GM12878 (cell line): Measurements from ENCODE around the gene MXD4. TPM values are rescaled to one million over a fixed set of nuclear protein-coding genes. Genes with fewer than 3 reads are reported as not detected.

ENCODE experiments used
- ASH2L ChIP-seq: fragments of 300-600, 200-600 bp; sonication (generic); IDR thresholded peaks from 2 replicates; pipeline ENCODE4 v1.6.1; 2017; ENCODE audit warnings: low read depth, mild to moderate bottlenecking, borderline replicate concordance
- FOS ChIP-seq: IDR thresholded peaks from 3 replicates; pipeline ENCODE4 v1.6.1; 2011; ENCODE audit warnings: borderline replicate concordance; ENCODE audit not compliant: insufficient read length; ENCODE audit errors: extremely low read depth
- MXI1 ChIP-seq: fragments of 150-350 bp; IDR thresholded peaks from 2 replicates; pipeline ENCODE4 v1.6.1; 2011; ENCODE audit warnings: low read depth, mild to moderate bottlenecking, inconsistent platforms, low read length, improper control_type of control experiment
- NFYA ChIP-seq: IDR thresholded peaks from 2 replicates; pipeline ENCODE4 v1.6.1; 2011; ENCODE audit warnings: low read depth, mild to moderate bottlenecking, low read length, improper control_type of control experiment, borderline replicate concordance
- POLR2A ChIP-seq: IDR thresholded peaks from 2 replicates; pipeline ENCODE4 v1.6.1; 2011; ENCODE audit warnings: low read depth, mild to moderate bottlenecking, low read length
- POU2F2 ChIP-seq: IDR thresholded peaks from 3 replicates; pipeline ENCODE4 v1.6.1; 2011; ENCODE audit warnings: low read depth, mild to moderate bottlenecking, low read length, borderline replicate concordance
- RBBP5 ChIP-seq: fragments of 200-600 bp; sonication (generic); conservative IDR thresholded peaks from 2 replicates; pipeline ENCODE4 v1.6.1; 2016
- RFX5 ChIP-seq: IDR thresholded peaks from 2 replicates; pipeline ENCODE4 v1.6.1; 2011; ENCODE audit warnings: low read depth, low read length, improper control_type of control experiment
- RUNX3 ChIP-seq: IDR thresholded peaks from 2 replicates; pipeline ENCODE4 v1.6.1; 2012; ENCODE audit warnings: low read length, inconsistent platforms
- SIN3A ChIP-seq: IDR thresholded peaks from 2 replicates; pipeline ENCODE4 v1.6.1; 2012; ENCODE audit warnings: low read depth, low read length, improper control_type of control experiment
- SMAD1 ChIP-seq: fragments of 450-650 bp; IDR thresholded peaks from 2 replicates; pipeline ENCODE4 v1.6.1; 2018; ENCODE audit warnings: mild to moderate bottlenecking, low read depth; ENCODE audit not compliant: partially characterized antibody
- SMARCA5 ChIP-seq: fragments of 450-650 bp; IDR thresholded peaks from 2 replicates; pipeline ENCODE4 v1.6.1; 2017; ENCODE audit warnings: mild to moderate bottlenecking
- SMC3 ChIP-seq: IDR thresholded peaks from 2 replicates; pipeline ENCODE4 v1.6.1; 2011; ENCODE audit warnings: low read length, improper control_type of control experiment, borderline replicate concordance
- SUPT20H ChIP-seq: IDR thresholded peaks from 2 replicates; pipeline ENCODE4 v1.6.1; 2011; ENCODE audit warnings: low read depth, mild to moderate bottlenecking, low read length, moderate library complexity, borderline replicate concordance; ENCODE audit not compliant: control insufficient read depth
- TCF3 ChIP-seq: IDR thresholded peaks from 2 replicates; pipeline ENCODE4 v1.6.1; 2012; ENCODE audit warnings: low read depth, mild to moderate bottlenecking, low read length, borderline replicate concordance; ENCODE audit not compliant: insufficient read depth
- polyA plus RNA-seq, 11 experiments: library from polyadenylated mRNA; depleted of rRNA in 4 of 11; unstranded in 6 of 11; stranded (reverse) in 5 of 11; fragments of >200 nt; fragmentation: Nextera tagmentation in 4 of 11; fragmentation: Illumina TruSeq in 1 of 11; extraction: Ambion mirVana in 4 of 11; extraction: Trizol in 1 of 11; gene quantifications; 1 replicate in 1 of 11; 2 replicates in 10 of 11; pipeline versions ENCODE4 v1.2.1 to v1.2.3, GENCODE V29; 2011 to 2016; ENCODE audit warnings: inconsistent platforms in 2 of 11, missing spikeins in 2 of 11, low read depth in 1 of 11
- total RNA-seq, 4 experiments: library from RNA; depleted of rRNA in 3 of 4; stranded (reverse); fragments of >200 nt in 3 of 4; fragmentation: Illumina TruSeq in 1 of 4; extraction: Trizol in 1 of 4; gene quantifications; 2 replicates each; pipeline versions ENCODE4 v1.2.1 to v1.2.3, GENCODE V29; 2013 to 2021
- TF ChIP-seq, protein P1 (sequence below): fragments of 450-650 bp; IDR thresholded peaks from 2 replicates; pipeline ENCODE4 v1.6.1; 2017; ENCODE audit warnings: mild to moderate bottlenecking, moderate library complexity
- TF ChIP-seq, protein P2 (sequence below): fragments of 450-650 bp; IDR thresholded peaks from 2 replicates; pipeline ENCODE4 v1.6.1; 2016; ENCODE audit warnings: mild to moderate bottlenecking, moderate library complexity, borderline replicate concordance
- TF ChIP-seq, protein P3 (sequence below): fragments of 450-650 bp; IDR thresholded peaks from 2 replicates; pipeline ENCODE4 v1.6.1; 2016; ENCODE audit warnings: mild to moderate bottlenecking

MXD4 gene
- total and polyA plus RNA-seq, 10 of the 15 experiments (the other 5 are each of a cell fraction or from before 2014, with no cell fraction given) = 0.21 to 25.6 (median 5.2) TPM

DNA sequence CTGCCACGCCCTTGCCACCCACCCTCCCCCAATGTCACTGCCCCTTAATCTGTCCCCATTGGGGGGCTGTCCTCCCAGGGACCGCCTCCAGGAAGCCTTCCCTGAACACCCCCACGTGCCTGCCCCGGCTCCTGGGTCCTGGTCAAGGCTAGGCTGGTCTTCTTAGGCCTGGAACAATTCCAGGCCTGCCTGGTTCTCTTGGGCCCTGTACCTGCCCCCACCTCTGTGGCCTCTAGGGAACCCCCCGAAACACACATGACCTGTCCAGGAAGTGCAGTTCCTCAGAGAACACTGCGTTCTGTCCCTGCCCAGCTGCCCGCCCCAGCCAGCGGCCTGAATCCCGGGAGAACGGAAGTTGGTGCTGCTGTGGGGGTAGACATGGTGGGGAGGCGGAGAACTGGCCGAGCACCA lies 5.1 kb downstream of the MXD4 start (continued):
- TF ChIP-seq, protein P1, sequence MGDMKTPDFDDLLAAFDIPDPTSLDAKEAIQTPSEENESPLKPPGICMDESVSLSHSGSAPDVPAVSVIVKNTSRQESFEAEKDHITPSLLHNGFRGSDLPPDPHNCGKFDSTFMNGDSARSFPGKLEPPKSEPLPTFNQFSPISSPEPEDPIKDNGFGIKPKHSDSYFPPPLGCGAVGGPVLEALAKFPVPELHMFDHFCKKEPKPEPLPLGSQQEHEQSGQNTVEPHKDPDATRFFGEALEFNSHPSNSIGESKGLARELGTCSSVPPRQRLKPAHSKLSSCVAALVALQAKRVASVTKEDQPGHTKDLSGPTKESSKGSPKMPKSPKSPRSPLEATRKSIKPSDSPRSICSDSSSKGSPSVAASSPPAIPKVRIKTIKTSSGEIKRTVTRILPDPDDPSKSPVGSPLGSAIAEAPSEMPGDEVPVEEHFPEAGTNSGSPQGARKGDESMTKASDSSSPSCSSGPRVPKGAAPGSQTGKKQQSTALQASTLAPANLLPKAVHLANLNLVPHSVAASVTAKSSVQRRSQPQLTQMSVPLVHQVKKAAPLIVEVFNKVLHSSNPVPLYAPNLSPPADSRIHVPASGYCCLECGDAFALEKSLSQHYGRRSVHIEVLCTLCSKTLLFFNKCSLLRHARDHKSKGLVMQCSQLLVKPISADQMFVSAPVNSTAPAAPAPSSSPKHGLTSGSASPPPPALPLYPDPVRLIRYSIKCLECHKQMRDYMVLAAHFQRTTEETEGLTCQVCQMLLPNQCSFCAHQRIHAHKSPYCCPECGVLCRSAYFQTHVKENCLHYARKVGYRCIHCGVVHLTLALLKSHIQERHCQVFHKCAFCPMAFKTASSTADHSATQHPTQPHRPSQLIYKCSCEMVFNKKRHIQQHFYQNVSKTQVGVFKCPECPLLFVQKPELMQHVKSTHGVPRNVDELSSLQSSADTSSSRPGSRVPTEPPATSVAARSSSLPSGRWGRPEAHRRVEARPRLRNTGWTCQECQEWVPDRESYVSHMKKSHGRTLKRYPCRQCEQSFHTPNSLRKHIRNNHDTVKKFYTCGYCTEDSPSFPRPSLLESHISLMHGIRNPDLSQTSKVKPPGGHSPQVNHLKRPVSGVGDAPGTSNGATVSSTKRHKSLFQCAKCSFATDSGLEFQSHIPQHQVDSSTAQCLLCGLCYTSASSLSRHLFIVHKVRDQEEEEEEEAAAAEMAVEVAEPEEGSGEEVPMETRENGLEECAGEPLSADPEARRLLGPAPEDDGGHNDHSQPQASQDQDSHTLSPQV = no peak
- TF ChIP-seq, protein P2, sequence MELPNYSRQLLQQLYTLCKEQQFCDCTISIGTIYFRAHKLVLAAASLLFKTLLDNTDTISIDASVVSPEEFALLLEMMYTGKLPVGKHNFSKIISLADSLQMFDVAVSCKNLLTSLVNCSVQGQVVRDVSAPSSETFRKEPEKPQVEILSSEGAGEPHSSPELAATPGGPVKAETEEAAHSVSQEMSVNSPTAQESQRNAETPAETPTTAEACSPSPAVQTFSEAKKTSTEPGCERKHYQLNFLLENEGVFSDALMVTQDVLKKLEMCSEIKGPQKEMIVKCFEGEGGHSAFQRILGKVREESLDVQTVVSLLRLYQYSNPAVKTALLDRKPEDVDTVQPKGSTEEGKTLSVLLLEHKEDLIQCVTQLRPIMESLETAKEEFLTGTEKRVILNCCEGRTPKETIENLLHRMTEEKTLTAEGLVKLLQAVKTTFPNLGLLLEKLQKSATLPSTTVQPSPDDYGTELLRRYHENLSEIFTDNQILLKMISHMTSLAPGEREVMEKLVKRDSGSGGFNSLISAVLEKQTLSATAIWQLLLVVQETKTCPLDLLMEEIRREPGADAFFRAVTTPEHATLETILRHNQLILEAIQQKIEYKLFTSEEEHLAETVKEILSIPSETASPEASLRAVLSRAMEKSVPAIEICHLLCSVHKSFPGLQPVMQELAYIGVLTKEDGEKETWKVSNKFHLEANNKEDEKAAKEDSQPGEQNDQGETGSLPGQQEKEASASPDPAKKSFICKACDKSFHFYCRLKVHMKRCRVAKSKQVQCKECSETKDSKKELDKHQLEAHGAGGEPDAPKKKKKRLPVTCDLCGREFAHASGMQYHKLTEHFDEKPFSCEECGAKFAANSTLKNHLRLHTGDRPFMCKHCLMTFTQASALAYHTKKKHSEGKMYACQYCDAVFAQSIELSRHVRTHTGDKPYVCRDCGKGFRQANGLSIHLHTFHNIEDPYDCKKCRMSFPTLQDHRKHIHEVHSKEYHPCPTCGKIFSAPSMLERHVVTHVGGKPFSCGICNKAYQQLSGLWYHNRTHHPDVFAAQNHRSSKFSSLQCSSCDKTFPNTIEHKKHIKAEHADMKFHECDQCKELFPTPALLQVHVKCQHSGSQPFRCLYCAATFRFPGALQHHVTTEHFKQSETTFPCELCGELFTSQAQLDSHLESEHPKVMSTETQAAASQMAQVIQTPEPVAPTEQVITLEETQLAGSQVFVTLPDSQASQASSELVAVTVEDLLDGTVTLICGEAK = no peak
- TF ChIP-seq SMC3 (no peak), NFYA (no peak), POLR2A (no peak; the same call in 1 of the 2 replicates), RUNX3 (no peak), RBBP5 (no peak), ASH2L (no peak), SIN3A (no peak), SMARCA5 (no peak), SMAD1 (no peak), RFX5 (no peak), SUPT20H (no peak), TCF3 (no peak), MXI1 (no peak), POU2F2 (no peak), FOS (no peak)
- TF ChIP-seq, protein P3, sequence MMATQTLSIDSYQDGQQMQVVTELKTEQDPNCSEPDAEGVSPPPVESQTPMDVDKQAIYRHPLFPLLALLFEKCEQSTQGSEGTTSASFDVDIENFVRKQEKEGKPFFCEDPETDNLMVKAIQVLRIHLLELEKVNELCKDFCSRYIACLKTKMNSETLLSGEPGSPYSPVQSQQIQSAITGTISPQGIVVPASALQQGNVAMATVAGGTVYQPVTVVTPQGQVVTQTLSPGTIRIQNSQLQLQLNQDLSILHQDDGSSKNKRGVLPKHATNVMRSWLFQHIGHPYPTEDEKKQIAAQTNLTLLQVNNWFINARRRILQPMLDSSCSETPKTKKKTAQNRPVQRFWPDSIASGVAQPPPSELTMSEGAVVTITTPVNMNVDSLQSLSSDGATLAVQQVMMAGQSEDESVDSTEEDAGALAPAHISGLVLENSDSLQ = no peak
